ENCODE data around the gene DRD1. TPM values are rescaled to one million over a fixed set of nuclear protein-coding genes. Genes with fewer than 3 reads are reported as not detected.
"Not testable (repeated sequence)": the region's sequence is repeated elsewhere in the genome, so short reads cannot be mapped to it uniquely, and the experiment has no call there.

DRD1 gene
- total RNA-seq, 2 donors from 2014 or later = 0.28 to 0.77 TPM

DNA sequence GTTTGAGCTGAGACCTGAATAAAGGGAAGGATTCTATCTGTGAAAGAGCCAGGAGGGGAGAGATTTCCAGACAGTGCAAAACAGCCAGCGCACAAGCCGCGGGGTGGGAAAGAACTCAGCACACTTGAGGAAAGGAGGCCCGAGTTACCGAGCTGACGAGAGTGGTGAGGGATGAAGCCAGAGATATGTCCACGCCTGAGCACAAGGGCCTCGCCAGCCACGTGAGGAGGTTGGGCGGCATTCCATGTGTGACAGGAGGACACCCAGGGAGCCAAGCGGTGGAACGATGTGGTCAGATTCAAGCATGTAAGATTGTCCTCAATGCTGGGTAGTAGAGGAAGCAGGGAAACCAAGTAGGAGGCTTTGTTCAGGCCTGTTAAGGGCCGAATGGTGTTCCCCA is 17.4 kb upstream of the DRD1 start:
- H3K36me3 ChIP-seq = no peaks in the 10 kb centered on the region
- no peaks in the 10 kb centered on the region for H3K9me3 ChIP-seq
- H3K4me1 ChIP-seq (replicated peaks) = no peaks in the 10 kb centered on the region
- H3K27me3 ChIP-seq (replicated peaks; ENCODE audit: insufficient read depth) = no peaks in the 10 kb centered on the region
- no peak overlapping the region for H3K4me3 ChIP-seq
- no peak overlapping the region for H3K27ac ChIP-seq
- intact Hi-C loops (cut with DNase I) = no loop called here
- WGBS = 90% methylated on average over 13 of the region's 13 CpGs
- no peak for DNase-seq (ENCODE audit: low spot score)
- TF ChIP-seq POLR2A (IDR thresholded peaks at IDR 0.05) (no peak), POLR2AphosphoS5 (IDR thresholded peaks at IDR 0.05) (no peak)
- TF ChIP-seq, protein P1, sequence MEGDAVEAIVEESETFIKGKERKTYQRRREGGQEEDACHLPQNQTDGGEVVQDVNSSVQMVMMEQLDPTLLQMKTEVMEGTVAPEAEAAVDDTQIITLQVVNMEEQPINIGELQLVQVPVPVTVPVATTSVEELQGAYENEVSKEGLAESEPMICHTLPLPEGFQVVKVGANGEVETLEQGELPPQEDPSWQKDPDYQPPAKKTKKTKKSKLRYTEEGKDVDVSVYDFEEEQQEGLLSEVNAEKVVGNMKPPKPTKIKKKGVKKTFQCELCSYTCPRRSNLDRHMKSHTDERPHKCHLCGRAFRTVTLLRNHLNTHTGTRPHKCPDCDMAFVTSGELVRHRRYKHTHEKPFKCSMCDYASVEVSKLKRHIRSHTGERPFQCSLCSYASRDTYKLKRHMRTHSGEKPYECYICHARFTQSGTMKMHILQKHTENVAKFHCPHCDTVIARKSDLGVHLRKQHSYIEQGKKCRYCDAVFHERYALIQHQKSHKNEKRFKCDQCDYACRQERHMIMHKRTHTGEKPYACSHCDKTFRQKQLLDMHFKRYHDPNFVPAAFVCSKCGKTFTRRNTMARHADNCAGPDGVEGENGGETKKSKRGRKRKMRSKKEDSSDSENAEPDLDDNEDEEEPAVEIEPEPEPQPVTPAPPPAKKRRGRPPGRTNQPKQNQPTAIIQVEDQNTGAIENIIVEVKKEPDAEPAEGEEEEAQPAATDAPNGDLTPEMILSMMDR (IDR thresholded peaks at IDR 0.05) = no peak

GRCh38 chr5:175460552-175460951 is 16.6 kb upstream of the DRD1 start:
- Histone ChIP-seq H3K27me3 (replicated peaks; ENCODE audit: insufficient read depth) (no peaks in the 10 kb centered on the region), H3K4me3 (no peak overlapping the region), H3K27ac (no peak overlapping the region), H3K4me1 (replicated peaks) (no peaks in the 10 kb centered on the region), H3K36me3 (no peaks in the 10 kb centered on the region), H3K9me3 (no peaks in the 10 kb centered on the region)
- intact Hi-C loops (cut with DNase I) = no loop called here
- 82% methylated on average over 2 of the region's 2 CpGs for WGBS
- no peak for TF ChIP-seq POLR2AphosphoS5 (IDR thresholded peaks at IDR 0.05)
- no peak for TF ChIP-seq POLR2A (IDR thresholded peaks at IDR 0.05)
- TF ChIP-seq, protein P1 (IDR thresholded peaks at IDR 0.05) = no peak
- DNase-seq (ENCODE audit: low spot score) = no peak

DNA sequence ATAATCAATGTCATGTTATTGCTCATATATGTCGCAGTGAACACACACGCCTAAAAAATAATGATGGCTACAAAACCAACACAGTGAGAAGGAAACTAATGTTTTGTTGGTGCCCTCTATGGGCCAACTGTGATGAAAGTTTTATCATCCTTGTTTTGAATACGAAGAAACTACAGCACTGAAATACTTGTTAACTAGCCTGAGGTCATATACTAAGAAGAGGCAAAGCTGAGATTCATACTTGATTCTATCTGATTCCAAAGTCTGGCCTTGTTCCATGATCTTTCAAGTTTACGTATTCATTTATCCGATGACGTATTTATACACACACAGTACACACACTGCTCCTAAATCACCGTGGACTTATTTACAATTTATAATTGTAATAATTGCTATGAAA is 16.1 kb upstream of the DRD1 start:
- intact Hi-C loops (cut with DNase I) = no loop called here
- H3K4me1 ChIP-seq (replicated peaks) = no peaks in the 10 kb centered on the region
- H3K27ac ChIP-seq = no peak overlapping the region
- WGBS = 19% methylated on average over 7 of the region's 7 CpGs
- TF ChIP-seq POLR2AphosphoS5 (IDR thresholded peaks at IDR 0.05) = no peak
- TF ChIP-seq, protein P1 (IDR thresholded peaks at IDR 0.05) = peak in 2 of 4 experiments; percentile 41 to 55
- H3K36me3 ChIP-seq = no peaks in the 10 kb centered on the region
- H3K9me3 ChIP-seq = no peaks in the 10 kb centered on the region
- H3K4me3 ChIP-seq = no peak overlapping the region
- no peak for DNase-seq (ENCODE audit: low spot score)
- H3K27me3 ChIP-seq (replicated peaks; ENCODE audit: insufficient read depth) = no peaks in the 10 kb centered on the region

- no peaks in the 10 kb centered on the region for H3K4me1 ChIP-seq (replicated peaks)
- TF ChIP-seq POLR2A (IDR thresholded peaks at IDR 0.05) (no peak), POLR2AphosphoS5 (IDR thresholded peaks at IDR 0.05) (no peak)
- TF ChIP-seq, protein P1 (IDR thresholded peaks at IDR 0.05) = no peak
- intact Hi-C loops (cut with DNase I) = no loop called here
- no peaks in the 10 kb centered on the region for H3K27me3 ChIP-seq (replicated peaks; ENCODE audit: insufficient read depth)
- H3K9me3 ChIP-seq = no peaks in the 10 kb centered on the region
- H3K36me3 ChIP-seq = no peaks in the 10 kb centered on the region
- H3K27ac ChIP-seq = no peak overlapping the region
- 26% methylated on average over 1 of the region's 1 CpG for WGBS
- DNase-seq (ENCODE audit: low spot score) = no peak
- H3K4me3 ChIP-seq = no peak overlapping the region
These were observed 13.5 kb upstream of the DRD1 start for GRCh38 chr5:175457466-175457865.

GRCh38 chr5:175456105-175456742 is 12.2 kb upstream of the DRD1 start:
- intact Hi-C loops (cut with DNase I) = no loop called here
- Histone ChIP-seq H3K4me3 (no peak overlapping the region), H3K27me3 (replicated peaks; ENCODE audit: insufficient read depth) (no peaks in the 10 kb centered on the region), H3K4me1 (replicated peaks) (no peaks in the 10 kb centered on the region), H3K36me3 (no peaks in the 10 kb centered on the region), H3K27ac (no peak overlapping the region), H3K9me3 (no peaks in the 10 kb centered on the region)
- no peak for DNase-seq (ENCODE audit: low spot score)
- no peak for TF ChIP-seq POLR2AphosphoS5 (IDR thresholded peaks at IDR 0.05)
- no peak for TF ChIP-seq POLR2A (IDR thresholded peaks at IDR 0.05)
- TF ChIP-seq, protein P1 (IDR thresholded peaks at IDR 0.05) = no peak
- WGBS = 83% methylated on average over 11 of the region's 11 CpGs

DNA sequence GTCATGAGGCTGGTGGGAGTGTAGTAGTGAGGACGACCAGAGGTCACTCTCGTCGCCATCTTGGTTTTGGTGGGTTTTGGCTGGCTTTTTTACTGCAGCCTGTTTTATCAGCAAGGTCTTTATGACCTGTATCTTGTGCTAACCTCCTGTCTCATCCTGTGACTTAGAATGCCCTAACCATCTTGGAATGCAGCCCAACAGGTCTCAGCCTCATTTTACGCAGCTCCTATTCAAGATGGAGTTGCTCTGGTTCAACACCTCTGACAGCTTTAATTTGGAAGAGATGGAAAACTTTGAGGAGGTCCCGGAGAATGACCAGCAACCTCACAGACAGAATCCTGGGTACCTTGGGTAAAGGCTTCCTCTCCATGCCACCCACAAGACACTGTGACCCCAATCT is 10.4 kb upstream of the DRD1 start:
- intact Hi-C loops (cut with DNase I); H3K27me3 ChIP-seq (replicated peaks; ENCODE audit: insufficient read depth); H3K4me3 ChIP-seq; H3K36me3 ChIP-seq; H3K27ac ChIP-seq; H3K4me1 ChIP-seq (replicated peaks); H3K9me3 ChIP-seq; DNase-seq (ENCODE audit: low spot score): not testable (repeated sequence)
- WGBS = 92% methylated on average over 5 of the region's 5 CpGs
